GM23338 (cell line): Measurements from ENCODE around the gene PIEZO2. TPM values are rescaled to one million over a fixed set of nuclear protein-coding genes. Genes with fewer than 3 reads are reported as not detected.

ENCODE experiments used
- ATAC-seq: fragments of 200-7000 bp; cut with Tn5 transposase; 3 replicates; pipeline ENCODE4 v1.9.1; 2020
- DNase-seq: peaks from one replicate; pipeline ENCODE4 v3.0.0-alpha.2; 2015; ENCODE audit warnings: low spot score
- H2AFZ ChIP-seq: fragments of 200-600 bp; sonication (generic); 2 replicates; pipeline ENCODE4 v1.8.0; 2016; ENCODE audit warnings: antibody characterized with exemption, mild to moderate bottlenecking, moderate library complexity
- H3F3A ChIP-seq: fragments of 200-600 bp; sonication (generic); replicated peaks from 2 replicates; pipeline ENCODE4 v1.8.0; 2017; ENCODE audit warnings: antibody characterized with exemption, mixed run types, low read depth
- H3K27ac ChIP-seq: fragments of 200-600 bp; sonication (generic); 2 replicates; pipeline ENCODE4 v1.6.1; 2016; ENCODE audit warnings: low read depth
- H3K27me3 ChIP-seq: fragments of 200-600 bp; sonication (generic); 2 replicates; pipeline ENCODE4 v1.8.0; 2016; ENCODE audit warnings: mild to moderate bottlenecking, mixed run types, moderate library complexity; ENCODE audit not compliant: insufficient read depth
- H3K36me3 ChIP-seq: fragments of 200-600 bp; sonication (generic); 2 replicates; pipeline ENCODE4 v1.8.0; 2016; ENCODE audit warnings: mild to moderate bottlenecking; ENCODE audit not compliant: insufficient read depth
- H3K4me1 ChIP-seq: fragments of 200-600 bp; sonication (generic); 2 replicates; pipeline ENCODE4 v1.8.0; 2016; ENCODE audit warnings: mild to moderate bottlenecking, moderate library complexity; ENCODE audit not compliant: insufficient read depth
- H3K4me2 ChIP-seq: fragments of 200-600 bp; sonication (generic); 2 replicates; pipeline ENCODE4 v1.7.1; 2017; ENCODE audit warnings: mixed run types
- H3K4me3 ChIP-seq: fragments of 200-600 bp; sonication (generic); 2 replicates; pipeline ENCODE4 v1.6.1; 2016; ENCODE audit warnings: mixed run types
- H3K79me2 ChIP-seq: fragments of 200-600 bp; sonication (generic); replicated peaks from 2 replicates; pipeline ENCODE4 v1.8.0; 2017; ENCODE audit warnings: mild to moderate bottlenecking; ENCODE audit not compliant: insufficient read depth
- H3K9me2 ChIP-seq: fragments of 200-600 bp; sonication (generic); 2 replicates; pipeline ENCODE4 v1.8.0; 2017; ENCODE audit not compliant: insufficient read depth
- H4K20me1 ChIP-seq: fragments of 200-600 bp; sonication (generic); replicated peaks from 2 replicates; pipeline ENCODE4 v1.8.0; 2017; ENCODE audit warnings: mild to moderate bottlenecking; ENCODE audit not compliant: insufficient read depth
- H3K27ac Mint-ChIP-seq: 2 replicates; pipeline ENCODE4 v1.8.0; 2020; ENCODE audit warnings: inconsistent platforms, mild to moderate bottlenecking, moderate library complexity, mixed read lengths
- H3K27me3 Mint-ChIP-seq: 3 replicates; pipeline ENCODE4 v1.8.0; 2022; ENCODE audit warnings: low read depth, mild to moderate bottlenecking, moderate library complexity, mixed read lengths, inconsistent platforms; ENCODE audit not compliant: insufficient read depth, poor library complexity
- H3K36me3 Mint-ChIP-seq: 3 replicates; pipeline ENCODE4 v1.8.0; 2021; ENCODE audit warnings: low read depth, mild to moderate bottlenecking, inconsistent platforms, moderate library complexity, mixed read lengths
- H3K4me1 Mint-ChIP-seq: 3 replicates; pipeline ENCODE4 v1.8.0; 2020; ENCODE audit warnings: mild to moderate bottlenecking, inconsistent platforms, mixed read lengths
- H3K4me3 Mint-ChIP-seq: 3 replicates; pipeline ENCODE4 v1.8.0; 2021; ENCODE audit warnings: moderate library complexity, mild to moderate bottlenecking, inconsistent platforms, mixed read lengths
- H3K9me3 Mint-ChIP-seq: 3 replicates; pipeline ENCODE4 v1.8.0; 2020; ENCODE audit warnings: moderate library complexity, mild to moderate bottlenecking, inconsistent platforms, mixed read lengths
- CREB1 ChIP-seq: fragments of 250-450 bp; sonication (Bioruptor Pico); IDR thresholded peaks from 2 replicates; pipeline ENCODE4 v1.5.0; 2020; ENCODE audit warnings: low read depth, mild to moderate bottlenecking, moderate library complexity
- CTCF ChIP-seq, 2 experiments: fragments of 200-600 bp in 1 of 2; sonication (generic) in 1 of 2; conservative IDR thresholded peaks; 2 replicates each; pipeline versions ENCODE4 v1.5.1 to v1.6.1; 2016 to 2017; ENCODE audit warnings: antibody characterized with exemption in 2 of 2, low read depth in 2 of 2, mild to moderate bottlenecking in 2 of 2, moderate library complexity in 1 of 2
- ETS1 ChIP-seq: IDR thresholded peaks from 2 replicates; pipeline ENCODE4 v1.6.1; 2016; ENCODE audit warnings: antibody characterized with exemption
- EZH2 ChIP-seq: fragments of 200-600 bp; sonication (generic); IDR thresholded peaks from one replicate; pipeline ENCODE4 v1.8.0; 2017; ENCODE audit warnings: antibody characterized with exemption, mild to moderate bottlenecking, low read depth; ENCODE audit not compliant: unreplicated experiment
- EZH2phosphoT487 ChIP-seq: fragments of 200-600 bp; sonication (generic); IDR thresholded peaks from one replicate; pipeline ENCODE4 v1.8.1; 2018; ENCODE audit warnings: antibody characterized with exemption; ENCODE audit not compliant: unreplicated experiment
- JUNB ChIP-seq: IDR thresholded peaks from one replicate; pipeline ENCODE4 v1.6.1; 2016; ENCODE audit warnings: antibody characterized with exemption; ENCODE audit not compliant: unreplicated experiment
- NANOG ChIP-seq: IDR thresholded peaks from 2 replicates; pipeline ENCODE4 v1.6.1; 2016; ENCODE audit warnings: antibody characterized with exemption, borderline replicate concordance
- POLR2AphosphoS5 ChIP-seq: IDR thresholded peaks from 2 replicates; pipeline ENCODE4 v1.6.1; 2016; ENCODE audit warnings: antibody characterized with exemption, low read depth
- REST ChIP-seq: IDR thresholded peaks from one replicate; pipeline ENCODE4 v1.6.1; 2018; ENCODE audit warnings: antibody characterized with exemption; ENCODE audit not compliant: unreplicated experiment
- STAT1 ChIP-seq: IDR thresholded peaks from one replicate; pipeline ENCODE4 v1.6.1; 2016; ENCODE audit warnings: antibody characterized with exemption; ENCODE audit not compliant: unreplicated experiment
- ZNF114 ChIP-seq: fragments of 250-450 bp; sonication (Bioruptor Pico); IDR thresholded peaks from 2 replicates; pipeline ENCODE4 v1.5.0; 2020; ENCODE audit warnings: mild to moderate bottlenecking, moderate library complexity
- ZNF331 ChIP-seq: fragments of 250-450 bp; sonication (Bioruptor Pico); IDR thresholded peaks from 2 replicates; pipeline ENCODE4 v1.5.0; 2020; ENCODE audit warnings: low read depth, mild to moderate bottlenecking, moderate library complexity
- ZNF462 ChIP-seq: fragments of 250-450 bp; sonication (Bioruptor Pico); IDR thresholded peaks from 2 replicates; pipeline ENCODE4 v1.5.0; 2020; ENCODE audit warnings: mild to moderate bottlenecking, moderate library complexity
- polyA plus RNA-seq: library from polyadenylated mRNA; unstranded; fragments of >200 nt; fragmentation: Nextera tagmentation; extraction: Ambion mirVana; gene quantifications from 2 replicates; pipeline ENCODE4 v1.2.1, GENCODE V29; 2016
- total RNA-seq: library from RNA; depleted of rRNA; stranded (reverse); fragments of >200 nt; shearing (Covaris generic); gene quantifications from 2 replicates; pipeline ENCODE4 v1.2.3, GENCODE V29; 2014

The PIEZO2 gene
- total and polyA plus RNA-seq, 2 experiments from 2014 or later: 4.8 to 8.2 TPM

- Histone ChIP-seq H3K27me3 (no peaks in the 10 kb centered on the region), H3K4me3 (no peak overlapping the region), H3K4me1 (no peaks in the 10 kb centered on the region), H4K20me1 (no peaks in the 10 kb centered on the region), H3F3A (no peaks in the 10 kb centered on the region), H3K79me2 (no peaks in the 10 kb centered on the region), H3K9me2 (no peaks in the 10 kb centered on the region), H3K36me3 (no peaks in the 10 kb centered on the region), H3K4me2 (no peak overlapping the region), H2AFZ (no peak overlapping the region), H3K27ac (no peak overlapping the region)
- H3K4me1 Mint-ChIP-seq: peaks cover 17% of the 10 kb centered on the region; the same call in 2 of the 3 replicates
- H3K9me3 Mint-ChIP-seq: no peaks in the 10 kb centered on the region
- H3K36me3 Mint-ChIP-seq: peaks cover 10% of the 10 kb centered on the region; the same call in 2 of the 3 replicates
- H3K27ac Mint-ChIP-seq: no peak overlapping the region
- H3K27me3 Mint-ChIP-seq: peaks cover 1% of the 10 kb centered on the region
- DNase-seq (no peak), ATAC-seq (no peak)
- no peak for TF ChIP-seq ZNF462
- TF ChIP-seq EZH2phosphoT487: no peak
- TF ChIP-seq ZNF114: no peak
- TF ChIP-seq STAT1: no peak
- no peak for TF ChIP-seq ZNF331
- no peak for TF ChIP-seq CTCF (conservative IDR thresholded peaks at IDR 0.05; ENCODE audit: low read depth in 2 of 2)
- TF ChIP-seq EZH2: no peak
- no peak for TF ChIP-seq ETS1
- TF ChIP-seq CREB1 (CRISPR knock-in tag): no peak
- no peak for TF ChIP-seq NANOG
- TF ChIP-seq JUNB: no peak
- no peak for TF ChIP-seq REST
- TF ChIP-seq POLR2AphosphoS5: no peak
- H3K4me3 Mint-ChIP-seq: no peak overlapping the region
Measured at GRCh38 chr18:11046140-11046539, 103.2 kb downstream of the PIEZO2 start.
